Endothelial cell (in vitro differentiated cells): ENCODE measurements around the gene SH3BP5L. TPM values are rescaled to one million over a fixed set of nuclear protein-coding genes. Genes with fewer than 3 reads are reported as not detected.
A peak's percentile ranks its signal among the peaks of the same experiment; 100 is the strongest.
"Not testable (repeated sequence)": the region's sequence is repeated elsewhere in the genome, so short reads cannot be mapped to it uniquely, and the experiment has no call there.

ENCODE experiments used
- DNase-seq: peaks from one replicate; pipeline ENCODE4 v3.0.0; 2021; ENCODE audit warnings: low spot score
- H3K27ac Mint-ChIP-seq: one replicate; pipeline ENCODE4 v1.8.0; 2021; ENCODE audit warnings: mixed read lengths, inconsistent platforms; ENCODE audit not compliant: unreplicated experiment
- H3K27me3 Mint-ChIP-seq: one replicate; pipeline ENCODE4 v1.8.0; 2021; ENCODE audit warnings: mild to moderate bottlenecking, moderate library complexity, mixed read lengths, inconsistent platforms; ENCODE audit not compliant: unreplicated experiment
- H3K36me3 Mint-ChIP-seq: one replicate; pipeline ENCODE4 v1.8.0; 2021; ENCODE audit warnings: mild to moderate bottlenecking, low read depth, mixed read lengths, inconsistent platforms; ENCODE audit not compliant: unreplicated experiment
- H3K4me1 Mint-ChIP-seq: one replicate; pipeline ENCODE4 v1.8.0; 2021; ENCODE audit warnings: mild to moderate bottlenecking, mixed read lengths, inconsistent platforms; ENCODE audit not compliant: unreplicated experiment
- H3K4me3 Mint-ChIP-seq: one replicate; pipeline ENCODE4 v1.8.0; 2021; ENCODE audit warnings: mild to moderate bottlenecking, mixed read lengths, inconsistent platforms; ENCODE audit not compliant: unreplicated experiment
- H3K9me3 Mint-ChIP-seq: one replicate; pipeline ENCODE4 v1.8.0; 2021; ENCODE audit warnings: mixed read lengths, inconsistent platforms; ENCODE audit not compliant: unreplicated experiment
- CTCF ChIP-seq: fragments of 200-600 bp; sonication (generic); IDR thresholded peaks from one replicate; pipeline ENCODE4 v1.5.0; 2021; ENCODE audit warnings: antibody characterized with exemption; ENCODE audit not compliant: unreplicated experiment
- total RNA-seq: library from RNA; stranded (reverse); fragmentation: NEBNext Ultra II Directional; extraction: Animal tissue kit (Norgen Biotek cat#: 25700); gene quantifications from one replicate; pipeline ENCODE4 v1.2.1, GENCODE V29; 2021; ENCODE audit not compliant: unreplicated experiment

The SH3BP5L gene
- total RNA-seq, 1 donor from 2014 or later, result 30.7 TPM

GRCh38 chr1:248831842-248832241, 6.1 kb upstream of the SH3BP5L start:
- no peak for DNase-seq
- Mint-ChIP-seq H3K27ac (no peak overlapping the region), H3K4me3 (no peak overlapping the region), H3K36me3 (peaks cover 5% of the 10 kb centered on the region), H3K9me3 (no peaks in the 10 kb centered on the region), H3K27me3 (peaks cover 1% of the 10 kb centered on the region), H3K4me1 (peaks cover 1% of the 10 kb centered on the region)
- no peak for TF ChIP-seq CTCF

DNA sequence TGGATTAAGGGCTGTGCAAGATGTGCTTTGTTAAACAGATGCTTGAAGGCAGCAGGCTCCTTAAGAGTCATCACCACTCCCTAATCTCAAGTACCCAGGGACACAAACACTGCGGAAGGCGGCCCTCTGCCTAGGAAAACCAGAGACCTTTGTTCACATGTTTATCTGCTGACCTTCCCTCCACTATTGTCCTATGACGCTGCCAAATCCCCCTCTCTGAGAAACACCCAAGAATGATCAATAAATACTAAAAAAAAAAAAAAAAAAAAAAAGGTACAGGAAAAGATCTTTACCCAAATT, 5.0 kb upstream of the SH3BP5L start:
- not testable (repeated sequence) for H3K27ac Mint-ChIP-seq, H3K4me3 Mint-ChIP-seq, H3K27me3 Mint-ChIP-seq, H3K9me3 Mint-ChIP-seq, H3K4me1 Mint-ChIP-seq, H3K36me3 Mint-ChIP-seq, DNase-seq

GRCh38 chr1:248828845-248829244, 3.1 kb upstream of the SH3BP5L start:
- H3K9me3 Mint-ChIP-seq, result no peaks in the 10 kb centered on the region
- TF ChIP-seq CTCF, result no peak
- peaks cover 23% of the 10 kb centered on the region for H3K4me1 Mint-ChIP-seq
- peaks cover 11% of the 10 kb centered on the region for H3K27me3 Mint-ChIP-seq
- DNase-seq, result no peak
- peak overlapping the region; percentile 11 for H3K27ac Mint-ChIP-seq
- H3K36me3 Mint-ChIP-seq, result peaks cover 19% of the 10 kb centered on the region
- no peak overlapping the region for H3K4me3 Mint-ChIP-seq

DNA sequence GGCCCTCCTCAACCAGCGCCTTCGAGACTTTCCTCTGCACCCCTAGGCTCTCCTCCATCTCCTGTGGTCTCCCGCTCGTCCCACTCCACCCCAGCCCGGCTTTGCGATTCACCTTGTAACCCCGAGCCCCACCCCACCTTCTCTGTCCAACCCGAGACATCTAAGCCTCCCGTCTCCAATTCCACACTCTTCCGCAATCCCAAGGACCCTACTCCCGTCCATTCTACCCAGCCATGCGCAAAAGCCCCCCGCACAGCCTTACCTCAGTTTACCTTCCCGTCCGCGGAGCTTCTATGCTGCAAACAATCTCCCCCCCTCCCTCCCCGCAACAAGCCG, 174 bp downstream of the SH3BP5L start:
- peaks cover 27% of the 10 kb centered on the region for H3K36me3 Mint-ChIP-seq
- peak overlapping the region; percentile 97 for H3K4me3 Mint-ChIP-seq
- H3K4me1 Mint-ChIP-seq, result peaks cover 32% of the 10 kb centered on the region
- H3K27me3 Mint-ChIP-seq, result peaks cover 14% of the 10 kb centered on the region
- no peak for DNase-seq
- no peaks in the 10 kb centered on the region for H3K9me3 Mint-ChIP-seq
- peak overlapping the region; percentile 100 for H3K27ac Mint-ChIP-seq
- no peak for TF ChIP-seq CTCF

- H3K4me3 Mint-ChIP-seq, result peak overlapping the region; percentile 97
- DNase-seq, result no peak
- H3K36me3 Mint-ChIP-seq, result peaks cover 30% of the 10 kb centered on the region
- peak overlapping the region; percentile 100 for H3K27ac Mint-ChIP-seq
- H3K27me3 Mint-ChIP-seq, result peaks cover 14% of the 10 kb centered on the region
- H3K4me1 Mint-ChIP-seq, result peaks cover 36% of the 10 kb centered on the region
- no peaks in the 10 kb centered on the region for H3K9me3 Mint-ChIP-seq
- TF ChIP-seq CTCF, result no peak
Observed at GRCh38 chr1:248825136-248825535, 579 bp downstream of the SH3BP5L start.

DNA sequence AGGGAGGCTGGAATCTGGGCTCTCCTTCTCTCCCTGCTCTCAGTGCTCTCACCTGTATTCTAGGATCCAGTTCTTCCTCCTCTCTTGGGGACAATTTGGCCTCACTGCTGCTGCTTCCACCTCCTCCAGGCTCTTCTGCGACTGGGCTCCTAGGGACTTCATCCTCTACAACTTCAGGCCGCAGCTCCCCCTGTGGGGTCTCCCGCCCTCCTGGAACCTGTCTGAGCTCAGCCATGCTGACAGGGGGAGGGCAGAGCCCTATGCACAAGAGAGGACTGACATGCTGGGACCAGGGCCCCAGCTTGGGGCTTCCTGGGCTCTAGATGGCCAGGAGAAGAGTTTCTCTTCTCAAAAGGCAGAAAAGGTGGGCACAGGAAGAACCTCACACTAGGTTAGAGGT, 1.0 kb downstream of the SH3BP5L start:
- no peak for DNase-seq
- H3K36me3 Mint-ChIP-seq, result peaks cover 33% of the 10 kb centered on the region
- peak overlapping the region; percentile 100 for H3K27ac Mint-ChIP-seq
- H3K27me3 Mint-ChIP-seq, result peaks cover 14% of the 10 kb centered on the region
- no peaks in the 10 kb centered on the region for H3K9me3 Mint-ChIP-seq
- H3K4me3 Mint-ChIP-seq, result peak overlapping the region; percentile 97
- peaks cover 38% of the 10 kb centered on the region for H3K4me1 Mint-ChIP-seq
- no peak for TF ChIP-seq CTCF
